Pons (tissue), 1 donor: Measurements from ENCODE around the gene HES5.

Experiments used
- DNase-seq: peaks from one replicate; pipeline ENCODE4 v3.0.0-alpha.2; 2016; ENCODE audit warnings: low spot score

HES5 gene

DNA sequence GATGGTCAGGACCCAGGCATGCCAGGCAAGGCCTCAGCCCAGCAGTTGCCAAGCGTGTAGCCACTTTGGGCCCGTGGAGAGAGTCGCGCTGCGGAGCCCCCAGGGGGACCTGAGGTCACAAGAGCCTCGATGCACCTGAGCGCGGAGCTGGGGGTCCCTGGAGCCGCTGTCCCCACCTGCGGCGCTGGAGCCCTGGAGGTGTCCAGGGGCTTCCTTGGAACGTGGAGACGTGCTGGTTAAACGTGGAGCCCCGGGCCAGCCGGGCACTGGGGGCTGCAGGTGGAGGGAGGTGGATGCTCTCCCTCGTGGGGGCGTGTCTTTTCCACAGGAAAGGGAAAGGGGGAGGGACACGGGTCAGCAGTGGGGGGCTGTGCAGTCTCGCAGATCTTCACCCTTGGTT, 50.9 kb downstream of the HES5 start:
- DNase-seq, result no peak
